ENCODE measurements around the gene MSRB3.

- TF ChIP-seq POLR2AphosphoS5 (IDR thresholded peaks at IDR 0.05; ENCODE audit: low read depth, low read length), result no peak
- TF ChIP-seq CTCF (IDR thresholded peaks at IDR 0.05), result no peak
- TF ChIP-seq EP300 (IDR thresholded peaks at IDR 0.05; ENCODE audit: borderline replicate concordance in 1 of 2, low read depth in 1 of 2, low read length in 1 of 2), result no peak
- TF ChIP-seq FOXJ3 (CRISPR knock-in tag; IDR thresholded peaks at IDR 0.05), result no peak
- TF ChIP-seq EZH2phosphoT487 (IDR thresholded peaks at IDR 0.05; ENCODE audit: borderline replicate concordance, low read depth), result no peak
- TF ChIP-seq TEAD4 (IDR thresholded peaks at IDR 0.05; ENCODE audit: borderline replicate concordance, insufficient read depth), result no peak
- TF ChIP-seq RAD21 (IDR thresholded peaks at IDR 0.05; ENCODE audit: low read length), result no peak
- no peak for TF ChIP-seq JUND (IDR thresholded peaks at IDR 0.05)
- no peak for TF ChIP-seq SIN3A (IDR thresholded peaks at IDR 0.05; ENCODE audit: borderline replicate concordance, low read depth, low read length)
- no peak for TF ChIP-seq IRF3 (IDR thresholded peaks at IDR 0.05; ENCODE audit: low read depth, low read length)
Measured at GRCh38 chr12:65472079-65472478, 193.6 kb downstream of the MSRB3 start.
